H1 (cell line): ENCODE results near the gene MYH7B.

Experiments
- ATF3 ChIP-seq: IDR thresholded peaks from 2 replicates; pipeline ENCODE4 v1.6.1; 2011; ENCODE audit warnings: low read depth, mild to moderate bottlenecking, low read length; ENCODE audit not compliant: insufficient read depth
- BCL11A ChIP-seq, 2 experiments: IDR thresholded peaks; one replicate each; pipeline ENCODE4 v1.6.1; 2011; ENCODE audit warnings: low read depth in 2 of 2, low read length in 2 of 2, mild to moderate bottlenecking in 2 of 2
- CTCF ChIP-seq, 3 experiments: IDR thresholded peaks; 1 replicate in 2 of 3; 2 replicates in 1 of 3; pipeline versions ENCODE4 v1.5.1 to v1.6.1; 2011; ENCODE audit warnings: low read length in 3 of 3, mild to moderate bottlenecking in 3 of 3, inconsistent platforms in 2 of 3, low read depth in 1 of 3, moderate library complexity in 1 of 3; ENCODE audit not compliant: insufficient read depth in 1 of 3; ENCODE audit errors: control extremely low read depth in 1 of 3
- EZH2 ChIP-seq: fragments of 200-600 bp; sonication (generic); IDR thresholded peaks from 2 replicates; pipeline ENCODE4 v1.7.1; 2012; ENCODE audit warnings: low read depth, mild to moderate bottlenecking, moderate library complexity, low read length, inconsistent platforms; ENCODE audit not compliant: severe bottlenecking
- MAFK ChIP-seq: IDR thresholded peaks from 2 replicates; pipeline ENCODE4 v1.6.1; 2012; ENCODE audit warnings: low read depth, mild to moderate bottlenecking, improper control_type of control experiment, low read length
- NRF1 ChIP-seq: IDR thresholded peaks from 2 replicates; pipeline ENCODE4 v1.6.1; 2011; ENCODE audit warnings: mild to moderate bottlenecking, low read depth, low read length, improper control_type of control experiment
- POLR2A ChIP-seq, 2 experiments: IDR thresholded peaks; 1 replicate in 1 of 2; 2 replicates in 1 of 2; pipeline ENCODE4 v1.6.1; 2011; ENCODE audit warnings: low read depth in 2 of 2, low read length in 2 of 2, mild to moderate bottlenecking in 2 of 2; ENCODE audit errors: control extremely low read depth in 1 of 2
- POLR2AphosphoS5 ChIP-seq: IDR thresholded peaks from 2 replicates; pipeline ENCODE4 v1.6.1; 2011; ENCODE audit warnings: low read depth, low read length
- RFX5 ChIP-seq: IDR thresholded peaks from 2 replicates; pipeline ENCODE4 v1.6.1; 2011; ENCODE audit warnings: low read depth, low read length, improper control_type of control experiment, borderline replicate concordance
- RNF2 ChIP-seq: fragments of 200-900, 300-1000 bp; sonication (generic); IDR thresholded peaks from 2 replicates; pipeline ENCODE4 v1.7.1; 2016; ENCODE audit warnings: borderline replicate concordance, low read depth, mild to moderate bottlenecking, antibody characterized with exemption, low read length; ENCODE audit not compliant: poor library complexity, severe bottlenecking; ENCODE audit errors: missing control alignments
- SIN3A ChIP-seq, 2 experiments: IDR thresholded peaks in 1 of 2; conservative IDR thresholded peaks in 1 of 2; 2 replicates each; pipeline ENCODE4 v1.6.1; 2011 to 2012; ENCODE audit warnings: low read length in 2 of 2, improper control_type of control experiment in 1 of 2, low read depth in 1 of 2, mild to moderate bottlenecking in 1 of 2
- TBP ChIP-seq: IDR thresholded peaks from 2 replicates; pipeline ENCODE4 v1.6.1; 2011; ENCODE audit warnings: low read depth, low read length, improper control_type of control experiment
- TEAD4 ChIP-seq: IDR thresholded peaks from 2 replicates; pipeline ENCODE4 v1.6.1; 2012; ENCODE audit warnings: low read depth, low read length, inconsistent platforms, mixed read lengths
- USF2 ChIP-seq: IDR thresholded peaks from 2 replicates; pipeline ENCODE4 v1.6.1; 2011; ENCODE audit warnings: low read length, improper control_type of control experiment

DNA sequence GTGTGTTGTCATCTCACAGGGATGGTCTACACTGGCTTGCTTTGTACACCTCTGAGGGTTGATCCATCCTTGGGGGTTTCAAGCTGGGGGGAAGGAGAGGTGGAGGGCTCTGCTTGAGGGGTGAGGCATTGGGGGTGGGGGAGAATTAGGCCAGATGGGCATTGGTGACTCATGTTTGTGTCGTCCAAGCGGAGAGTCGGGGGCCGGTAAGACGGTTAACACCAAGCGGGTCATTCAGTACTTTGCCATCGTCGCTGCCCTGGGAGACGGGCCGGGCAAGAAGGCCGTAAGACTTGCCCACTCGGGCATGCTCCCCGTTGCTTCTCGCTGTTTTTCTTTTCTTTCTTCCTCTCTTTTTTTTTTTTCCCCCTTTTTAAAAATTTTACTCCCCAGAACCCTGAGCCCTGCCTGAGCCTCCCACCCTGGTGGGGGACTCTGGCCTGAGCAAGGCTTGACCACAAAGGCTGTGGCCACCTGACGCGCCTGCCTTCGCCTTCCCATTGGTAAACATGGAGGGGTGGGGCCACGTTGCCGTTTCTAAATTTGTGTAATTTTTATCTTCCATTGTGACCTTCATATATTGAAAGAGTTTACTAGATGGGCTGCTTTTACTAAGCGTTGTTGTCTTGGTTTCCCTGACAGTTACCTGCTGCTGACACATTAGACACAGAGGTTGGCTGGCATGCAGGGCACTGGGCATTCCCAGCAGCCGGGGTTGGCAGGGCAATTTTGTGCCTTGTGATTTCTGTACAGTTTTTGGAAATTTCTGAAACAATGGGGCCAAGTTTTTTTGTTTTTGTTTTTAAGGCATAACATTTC is 26.8 kb downstream of the MYH7B start:
- TF ChIP-seq RFX5 = no peak
- no peak for TF ChIP-seq CTCF (IDR thresholded peaks at IDR 0.05; ENCODE audit: control extremely low read depth in 1 of 3, insufficient read depth in 1 of 3, low read depth in 1 of 3, low read length in 3 of 3)
- no peak for TF ChIP-seq TEAD4
- no peak for TF ChIP-seq POLR2AphosphoS5
- no peak for TF ChIP-seq ATF3
- TF ChIP-seq POLR2A (IDR thresholded peaks at IDR 0.05; ENCODE audit: control extremely low read depth in 1 of 2, low read depth in 2 of 2, low read length in 2 of 2) = no peak
- TF ChIP-seq MAFK = no peak
- TF ChIP-seq TBP = no peak
- no peak for TF ChIP-seq RNF2
- TF ChIP-seq SIN3A (conservative IDR thresholded peaks at IDR 0.05 in 1 of 2, IDR thresholded peaks at IDR 0.05 in 1 of 2; ENCODE audit: low read depth in 1 of 2, low read length in 2 of 2) = no peak
- TF ChIP-seq EZH2 = no peak
- TF ChIP-seq NRF1 = no peak
- TF ChIP-seq BCL11A (IDR thresholded peaks at IDR 0.05; ENCODE audit: low read depth in 2 of 2, low read length in 2 of 2) = no peak
- no peak for TF ChIP-seq USF2
